HEK293T (cell line): Measurements from ENCODE around the gene ASS1.

Source experiments
- BHLHE40 ChIP-seq: fragments of 450-650 bp; IDR thresholded peaks from 2 replicates; pipeline ENCODE4 v1.6.1; 2016; ENCODE audit warnings: mild to moderate bottlenecking, moderate library complexity, borderline replicate concordance
- ELF4 ChIP-seq: fragments of 450-650 bp; IDR thresholded peaks from 2 replicates; pipeline ENCODE4 v1.6.1; 2017; ENCODE audit warnings: antibody characterized with exemption
- FOXA1 ChIP-seq: fragments of 450-650 bp; IDR thresholded peaks from 2 replicates; pipeline ENCODE4 v1.6.1; 2016; ENCODE audit warnings: mild to moderate bottlenecking
- FOXM1 ChIP-seq: fragments of 450-650 bp; IDR thresholded peaks from 2 replicates; pipeline ENCODE4 v1.6.1; 2017; ENCODE audit warnings: mild to moderate bottlenecking, borderline replicate concordance
- LEF1 ChIP-seq: fragments of 450-650 bp; IDR thresholded peaks from 2 replicates; pipeline ENCODE4 v1.6.1; 2017; ENCODE audit warnings: mild to moderate bottlenecking, borderline replicate concordance
- NFRKB ChIP-seq: fragments of 450-650 bp; IDR thresholded peaks from 2 replicates; pipeline ENCODE4 v1.6.1; 2016; ENCODE audit warnings: mild to moderate bottlenecking, moderate library complexity
- SP1 ChIP-seq: fragments of 450-650 bp; IDR thresholded peaks from 2 replicates; pipeline ENCODE4 v1.6.1; 2017

GRCh38 chr9:130498298-130498917 is 53.6 kb downstream of the ASS1 start:
- TF ChIP-seq ELF4 (no peak), NFRKB (no peak), FOXM1 (no peak), LEF1 (no peak), FOXA1 (no peak), SP1 (no peak), BHLHE40 (no peak)
